ENCODE data around the gene MS4A12.

- TF ChIP-seq CTCF (IDR thresholded peaks at IDR 0.05) (no peak), POLR2AphosphoS5 (IDR thresholded peaks at IDR 0.05) (no peak), EP300 (IDR thresholded peaks at IDR 0.05) (no peak)
Measured at GRCh38 chr11:60500276-60500910, 7.8 kb downstream of the MS4A12 start.
